ENCODE data around the gene HFE.

Gene HFE

DNA sequence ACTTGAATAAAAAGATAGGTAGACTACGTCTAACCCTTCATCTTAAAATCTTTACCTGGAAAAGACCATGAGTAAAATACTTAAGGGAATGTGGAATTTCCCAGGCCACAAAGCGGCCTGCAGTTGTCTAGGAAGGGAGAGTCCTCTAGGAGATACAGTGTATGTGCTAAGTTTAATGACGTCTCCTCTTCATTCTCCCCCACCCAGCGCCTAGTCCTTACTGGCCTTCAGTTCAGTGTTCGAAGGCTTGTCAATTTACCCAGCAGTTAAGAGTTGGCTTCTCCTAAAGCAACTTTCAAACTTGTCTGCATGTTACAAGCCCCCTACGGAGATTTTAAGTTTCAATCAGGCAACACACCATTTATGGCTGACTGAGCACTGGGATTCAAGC lies 35.2 kb downstream of the HFE start:
- ATAC-seq (ENCODE audit: insufficient read depth, low read depth): no peak
- H3K4me3 ChIP-seq (ENCODE audit: low read depth in 1 of 2, low read length in 2 of 2): peak overlapping the region; percentile 11 to 52; a peak in 3 of 4 replicates

DNA sequence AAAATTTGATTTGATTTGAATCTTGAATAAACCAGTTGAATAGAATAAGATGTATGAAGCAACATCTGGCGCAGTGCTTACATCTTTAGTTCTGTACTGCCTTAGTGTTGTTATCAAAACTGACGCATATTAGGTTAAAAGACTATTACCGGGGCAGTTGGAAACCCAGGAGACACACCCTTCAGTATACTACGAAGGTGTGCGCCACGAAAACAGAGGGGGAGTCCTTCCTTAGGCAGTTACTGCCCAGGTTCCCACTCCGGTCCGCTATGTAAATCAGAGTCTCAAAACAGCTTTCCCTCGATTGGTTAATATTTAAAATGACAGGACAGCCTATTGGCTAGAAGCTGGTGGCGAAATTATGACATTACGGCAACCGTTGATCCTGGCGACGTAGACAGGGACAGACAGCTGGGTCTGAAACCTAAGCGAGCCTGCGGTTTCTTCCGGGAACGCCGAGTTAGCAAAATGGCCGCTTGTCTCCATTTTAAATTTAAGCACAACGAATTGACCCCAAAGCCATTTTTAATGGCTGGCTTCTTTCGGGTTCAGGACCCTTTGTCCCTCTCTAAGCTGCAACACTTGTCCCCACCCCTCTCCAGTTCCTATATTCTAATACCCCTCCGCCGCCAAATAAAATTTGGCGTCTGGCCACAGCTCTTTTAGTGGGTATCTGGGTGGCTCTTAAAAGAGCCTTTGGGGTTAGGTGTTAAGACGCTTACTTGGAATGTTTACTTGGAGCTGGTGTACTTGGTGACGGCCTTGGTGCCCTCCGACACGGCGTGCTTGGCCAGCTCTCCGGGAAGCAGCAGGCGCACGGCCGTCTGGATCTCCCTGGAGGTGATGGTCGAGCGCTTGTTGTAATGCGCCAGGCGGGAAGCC lies 35.8 kb downstream of the HFE start:
- Histone ChIP-seq H3K4me1 (ENCODE audit: insufficient read depth, low read length) (peaks cover 47% of the 10 kb centered on the region), H3K36me3 (ENCODE audit: insufficient read depth, low read length) (peaks cover 15% of the 10 kb centered on the region; the same call in 1 of the 2 replicates), H3K79me2 (ENCODE audit: insufficient read depth, low read length) (peaks cover 37% of the 10 kb centered on the region), H2AFZ (ENCODE audit: low read depth, low read length) (no peak overlapping the region), H3K4me2 (ENCODE audit: insufficient read depth, low read length) (peak overlapping the region; percentile 62), H4K20me1 (ENCODE audit: insufficient read depth, low read length) (peaks cover 28% of the 10 kb centered on the region), H3K27me3 (ENCODE audit: insufficient read depth, low read length, poor library complexity) (no peaks in the 10 kb centered on the region), H3K4me3 (ENCODE audit: low read depth in 1 of 2, low read length in 2 of 2) (peak overlapping the region; percentile 35 to 64; a peak in 3 of 4 replicates), H3K9ac (ENCODE audit: low read depth, low read length) (peak overlapping the region; percentile 84), H3K9me3 (ENCODE audit: insufficient read depth, low read length, severe bottlenecking) (no peaks in the 10 kb centered on the region), H3K27ac (ENCODE audit: low read length) (peak overlapping the region; percentile 96)
- peak; percentile 98 for DNase-seq
- TF ChIP-seq EZH2 (IDR thresholded peaks at IDR 0.05; ENCODE audit: borderline replicate concordance, low read depth, low read length, severe bottlenecking): no peak
- TF ChIP-seq, protein P1, sequence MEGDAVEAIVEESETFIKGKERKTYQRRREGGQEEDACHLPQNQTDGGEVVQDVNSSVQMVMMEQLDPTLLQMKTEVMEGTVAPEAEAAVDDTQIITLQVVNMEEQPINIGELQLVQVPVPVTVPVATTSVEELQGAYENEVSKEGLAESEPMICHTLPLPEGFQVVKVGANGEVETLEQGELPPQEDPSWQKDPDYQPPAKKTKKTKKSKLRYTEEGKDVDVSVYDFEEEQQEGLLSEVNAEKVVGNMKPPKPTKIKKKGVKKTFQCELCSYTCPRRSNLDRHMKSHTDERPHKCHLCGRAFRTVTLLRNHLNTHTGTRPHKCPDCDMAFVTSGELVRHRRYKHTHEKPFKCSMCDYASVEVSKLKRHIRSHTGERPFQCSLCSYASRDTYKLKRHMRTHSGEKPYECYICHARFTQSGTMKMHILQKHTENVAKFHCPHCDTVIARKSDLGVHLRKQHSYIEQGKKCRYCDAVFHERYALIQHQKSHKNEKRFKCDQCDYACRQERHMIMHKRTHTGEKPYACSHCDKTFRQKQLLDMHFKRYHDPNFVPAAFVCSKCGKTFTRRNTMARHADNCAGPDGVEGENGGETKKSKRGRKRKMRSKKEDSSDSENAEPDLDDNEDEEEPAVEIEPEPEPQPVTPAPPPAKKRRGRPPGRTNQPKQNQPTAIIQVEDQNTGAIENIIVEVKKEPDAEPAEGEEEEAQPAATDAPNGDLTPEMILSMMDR (IDR thresholded peaks at IDR 0.05; ENCODE audit: borderline replicate concordance, extremely low read depth, low read length, poor library complexity, severe bottlenecking): peak; percentile 6
- ATAC-seq (ENCODE audit: insufficient read depth, low read depth): peak; percentile 64

More for the DNA sequence above, 35.2 kb downstream of the HFE start:
- no peak for TF ChIP-seq EZH2 (IDR thresholded peaks at IDR 0.05; ENCODE audit: borderline replicate concordance, low read depth, low read length, severe bottlenecking)
- TF ChIP-seq, protein P1 (IDR thresholded peaks at IDR 0.05; ENCODE audit: borderline replicate concordance, extremely low read depth, low read length, poor library complexity, severe bottlenecking): no peak
- Histone ChIP-seq H4K20me1 (ENCODE audit: insufficient read depth, low read length) (peaks cover 28% of the 10 kb centered on the region), H3K9me3 (ENCODE audit: insufficient read depth, low read length, severe bottlenecking) (no peaks in the 10 kb centered on the region), H2AFZ (ENCODE audit: low read depth, low read length) (no peak overlapping the region), H3K27ac (ENCODE audit: low read length) (peak overlapping the region; percentile 96), H3K79me2 (ENCODE audit: insufficient read depth, low read length) (peaks cover 34% of the 10 kb centered on the region), H3K27me3 (ENCODE audit: insufficient read depth, low read length, poor library complexity) (no peaks in the 10 kb centered on the region), H3K9ac (ENCODE audit: low read depth, low read length) (peak overlapping the region; percentile 84), H3K36me3 (ENCODE audit: insufficient read depth, low read length) (peaks cover 15% of the 10 kb centered on the region; the same call in 1 of the 2 replicates), H3K4me1 (ENCODE audit: insufficient read depth, low read length) (peaks cover 41% of the 10 kb centered on the region), H3K4me2 (ENCODE audit: insufficient read depth, low read length) (peak overlapping the region; percentile 62)
- DNase-seq: peak; percentile 52

DNA sequence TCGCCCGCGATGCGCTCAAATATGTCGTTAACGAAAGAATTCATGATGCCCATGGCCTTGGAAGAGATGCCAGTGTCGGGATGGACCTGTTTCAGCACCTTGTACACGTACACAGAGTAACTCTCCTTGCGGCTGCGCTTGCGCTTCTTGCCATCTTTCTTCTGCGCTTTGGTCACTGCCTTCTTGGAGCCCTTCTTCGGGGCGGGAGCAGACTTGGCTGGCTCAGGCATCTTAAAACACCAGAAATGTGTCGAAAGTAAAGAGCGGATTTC lies 36.4 kb downstream of the HFE start:
- no peaks in the 10 kb centered on the region for H3K9me3 ChIP-seq (ENCODE audit: insufficient read depth, low read length, severe bottlenecking)
- TF ChIP-seq, protein P1 (IDR thresholded peaks at IDR 0.05; ENCODE audit: borderline replicate concordance, extremely low read depth, low read length, poor library complexity, severe bottlenecking): no peak
- peak overlapping the region; percentile 60 for H3K4me2 ChIP-seq (ENCODE audit: insufficient read depth, low read length)
- no peak for ATAC-seq (ENCODE audit: insufficient read depth, low read depth)
- H3K4me3 ChIP-seq (ENCODE audit: low read depth in 1 of 2, low read length in 2 of 2): peak overlapping the region; percentile 35 to 64; a peak in 3 of 4 replicates
- peak overlapping the region; percentile 96 for H3K27ac ChIP-seq (ENCODE audit: low read length)
- no peak overlapping the region for H2AFZ ChIP-seq (ENCODE audit: low read depth, low read length)
- peaks cover 37% of the 10 kb centered on the region for H3K79me2 ChIP-seq (ENCODE audit: insufficient read depth, low read length)
- H3K27me3 ChIP-seq (ENCODE audit: insufficient read depth, low read length, poor library complexity): no peaks in the 10 kb centered on the region
- H3K9ac ChIP-seq (ENCODE audit: low read depth, low read length): peak overlapping the region; percentile 84
- peaks cover 15% of the 10 kb centered on the region; the same call in 1 of the 2 replicates for H3K36me3 ChIP-seq (ENCODE audit: insufficient read depth, low read length)
- DNase-seq: no peak
- peaks cover 53% of the 10 kb centered on the region for H3K4me1 ChIP-seq (ENCODE audit: insufficient read depth, low read length)
- H4K20me1 ChIP-seq (ENCODE audit: insufficient read depth, low read length): peaks cover 28% of the 10 kb centered on the region

Data from DND-41 (cell line).